ENCODE results near the gene PARL.

The PARL gene

DNA sequence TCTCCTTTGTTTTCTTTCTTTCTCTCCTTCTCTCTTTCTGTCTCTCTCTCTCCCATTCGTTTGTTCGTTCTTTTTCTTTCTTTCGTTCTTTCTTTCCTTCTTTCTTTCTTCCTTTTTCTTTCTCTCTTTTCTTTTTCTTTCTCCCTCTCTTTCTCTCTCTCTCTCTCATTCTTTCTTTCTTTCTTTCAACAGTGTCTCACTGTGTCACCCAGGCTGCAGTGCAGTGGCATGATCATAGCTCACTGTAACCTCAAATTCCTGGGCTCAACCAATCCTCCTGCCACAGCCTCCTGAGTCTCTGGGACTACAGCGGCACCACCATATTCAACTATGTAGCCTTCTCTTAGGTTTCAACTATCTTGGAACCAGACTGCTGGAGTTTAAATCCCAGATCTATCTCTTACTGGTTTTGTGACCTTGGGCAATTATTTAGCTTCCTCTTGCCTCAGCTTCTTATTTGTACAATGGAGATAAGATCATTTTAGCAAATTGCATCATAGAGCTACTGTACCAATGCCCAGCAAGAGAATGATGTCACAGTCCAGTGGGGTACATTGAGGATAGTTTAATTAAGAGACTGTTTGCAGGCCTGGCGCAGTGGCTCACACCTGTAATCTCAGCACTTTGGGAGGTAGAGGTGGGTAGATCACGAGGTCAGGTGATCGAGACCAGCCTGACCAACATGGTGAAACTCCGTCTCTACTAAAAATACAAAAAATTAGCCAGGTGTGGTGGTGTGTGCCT lies 27.3 kb upstream of the PARL start:
- H3K27ac Mint-ChIP-seq: no peak overlapping the region
- no peaks in the 10 kb centered on the region for H3K36me3 Mint-ChIP-seq
- H3K27me3 Mint-ChIP-seq: no peaks in the 10 kb centered on the region

DNA sequence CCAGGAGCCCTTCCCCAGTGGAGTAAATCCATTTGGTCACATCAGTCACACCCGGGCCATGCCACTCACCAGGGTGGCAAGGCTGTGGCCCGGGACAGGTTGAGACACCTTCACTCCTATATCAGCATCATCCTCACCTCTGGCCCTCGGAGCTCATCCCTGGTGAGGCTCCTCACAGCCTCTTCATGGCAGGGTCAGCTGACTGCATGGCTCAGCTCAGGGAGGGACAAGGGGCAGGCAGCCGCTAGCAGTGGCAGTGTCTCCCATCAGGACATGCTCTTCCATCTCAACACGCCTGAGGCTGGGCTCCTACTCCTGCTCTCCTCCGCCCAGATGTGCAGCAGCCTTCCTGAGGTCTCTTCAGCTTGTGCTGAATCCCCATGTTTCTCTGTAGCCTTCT lies 26.4 kb upstream of the PARL start:
- Mint-ChIP-seq H3K9me3 (ENCODE audit: low read depth) (no peaks in the 10 kb centered on the region), H3K27me3 (no peaks in the 10 kb centered on the region), H3K4me1 (ENCODE audit: low read depth) (no peaks in the 10 kb centered on the region), H3K36me3 (no peaks in the 10 kb centered on the region), H3K4me3 (no peak overlapping the region), H3K27ac (no peak overlapping the region)

More for the DNA sequence above, 27.3 kb upstream of the PARL start:
- Mint-ChIP-seq H3K9me3 (ENCODE audit: low read depth) (no peaks in the 10 kb centered on the region), H3K4me3 (no peak overlapping the region), H3K4me1 (ENCODE audit: low read depth) (no peaks in the 10 kb centered on the region)

DNA sequence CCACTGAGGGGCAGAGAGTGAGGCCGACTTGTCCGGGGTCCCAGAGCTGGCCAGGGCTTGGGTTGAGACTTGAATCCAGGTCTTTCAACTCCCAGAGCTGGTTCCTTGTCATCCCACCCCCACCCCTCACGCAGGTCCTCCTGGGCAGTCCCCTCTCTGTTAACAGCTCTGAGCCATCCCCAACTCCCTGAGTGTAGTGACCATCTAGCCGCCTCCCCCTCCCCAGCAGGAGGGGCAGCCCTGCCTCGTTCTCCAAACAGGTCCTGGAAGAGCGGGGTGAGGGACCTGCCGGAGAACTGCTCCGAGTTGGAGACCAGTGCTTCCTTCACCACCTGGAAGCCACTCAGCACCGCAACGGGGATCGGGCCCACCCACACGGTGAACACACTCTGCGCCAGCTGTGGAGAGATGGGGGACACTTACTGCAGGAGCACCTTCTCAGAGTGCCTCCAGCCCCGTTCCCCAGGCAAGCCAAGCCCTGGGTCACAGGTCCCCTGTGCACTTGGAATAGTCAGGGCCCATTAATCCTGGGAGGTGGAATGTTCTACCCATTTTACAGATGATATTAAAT lies 24.4 kb upstream of the PARL start:
- Mint-ChIP-seq H3K4me1 (ENCODE audit: low read depth) (no peaks in the 10 kb centered on the region), H3K27ac (no peak overlapping the region), H3K36me3 (no peaks in the 10 kb centered on the region), H3K27me3 (no peaks in the 10 kb centered on the region), H3K9me3 (ENCODE audit: low read depth) (no peaks in the 10 kb centered on the region), H3K4me3 (no peak overlapping the region)

DNA sequence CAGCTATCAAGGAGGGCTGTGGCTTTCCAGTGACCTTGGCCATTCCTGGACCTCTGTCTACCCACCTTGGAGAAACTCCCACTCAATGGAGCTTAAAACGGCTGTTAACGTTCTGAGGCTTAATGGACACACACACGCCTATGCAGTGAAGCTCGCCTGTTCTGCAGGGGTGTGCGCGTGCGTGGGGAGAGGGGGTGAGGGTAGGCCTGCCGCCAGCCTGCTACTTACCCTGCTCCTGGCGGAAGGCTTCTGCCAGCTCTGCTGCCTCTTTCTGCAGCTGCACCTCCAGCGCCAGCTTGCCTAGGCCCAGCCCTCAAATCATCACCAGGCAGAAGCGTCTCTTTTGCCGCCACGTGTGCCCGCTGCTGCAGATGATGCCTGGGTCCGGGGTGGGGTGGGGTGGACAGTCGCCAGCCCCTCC lies 23.2 kb upstream of the PARL start:
- Mint-ChIP-seq H3K27ac (no peak overlapping the region), H3K9me3 (ENCODE audit: low read depth) (no peaks in the 10 kb centered on the region), H3K4me1 (ENCODE audit: low read depth) (no peaks in the 10 kb centered on the region), H3K27me3 (no peaks in the 10 kb centered on the region), H3K4me3 (no peak overlapping the region), H3K36me3 (no peaks in the 10 kb centered on the region)

DNA sequence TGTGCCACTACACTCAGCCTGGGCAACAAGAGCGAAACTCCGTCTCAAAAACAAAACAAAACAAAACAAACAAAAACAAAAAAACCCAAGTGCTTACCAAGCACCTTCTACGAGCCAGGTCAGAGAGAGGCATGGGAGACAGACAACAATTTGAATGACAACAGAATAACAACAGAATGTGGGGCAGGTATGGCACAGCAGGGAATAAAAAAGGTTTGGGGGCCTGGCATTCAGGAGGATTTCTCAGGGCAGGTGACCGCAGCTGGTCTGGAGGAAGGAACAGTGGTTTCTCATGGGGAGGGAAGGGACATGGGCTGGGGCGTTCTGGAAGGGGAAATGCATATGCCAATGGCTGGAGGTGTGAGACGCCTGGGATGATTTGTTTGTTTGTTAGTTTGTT lies 22.5 kb upstream of the PARL start:
- Mint-ChIP-seq H3K4me3 (no peak overlapping the region), H3K4me1 (ENCODE audit: low read depth) (no peaks in the 10 kb centered on the region), H3K27me3 (no peaks in the 10 kb centered on the region), H3K9me3 (ENCODE audit: low read depth) (no peaks in the 10 kb centered on the region), H3K27ac (no peak overlapping the region), H3K36me3 (no peaks in the 10 kb centered on the region)

DNA sequence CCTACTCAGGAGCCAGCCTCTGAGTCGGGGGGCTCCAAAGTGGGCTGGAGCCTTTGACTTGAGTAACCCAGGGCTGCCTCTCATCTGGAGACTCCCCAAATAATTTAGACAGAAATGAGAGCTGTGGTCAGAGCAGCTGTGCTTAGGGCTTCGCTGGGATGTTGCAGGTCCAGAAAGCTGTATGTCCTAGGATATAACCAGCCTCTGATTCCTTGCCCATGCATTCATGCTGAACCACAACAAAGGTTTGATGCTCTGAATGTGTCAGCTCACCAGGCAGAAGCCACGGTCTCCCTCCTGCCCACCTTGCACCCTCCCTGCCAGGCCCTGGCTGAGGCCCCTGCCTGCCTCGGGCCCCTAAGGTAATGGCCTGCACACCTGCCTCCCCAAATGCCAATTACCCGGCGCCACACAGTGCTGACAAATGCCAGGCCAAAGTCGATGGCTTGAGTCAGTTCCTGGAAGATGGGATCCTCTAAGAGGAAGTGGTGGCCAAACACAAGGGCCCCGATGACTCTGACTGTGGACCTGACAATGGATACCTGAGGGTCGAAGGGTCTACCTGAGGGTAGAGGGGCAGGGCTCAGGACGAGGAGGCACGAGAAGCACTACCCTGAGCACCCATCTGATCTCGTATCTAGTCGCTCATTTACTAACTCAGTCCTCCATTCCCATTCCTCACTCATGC lies 21.7 kb upstream of the PARL start:
- Mint-ChIP-seq H3K36me3 (no peaks in the 10 kb centered on the region), H3K4me3 (no peak overlapping the region), H3K4me1 (ENCODE audit: low read depth) (no peaks in the 10 kb centered on the region), H3K9me3 (ENCODE audit: low read depth) (no peaks in the 10 kb centered on the region), H3K27me3 (peaks cover 3% of the 10 kb centered on the region), H3K27ac (no peak overlapping the region)

DNA sequence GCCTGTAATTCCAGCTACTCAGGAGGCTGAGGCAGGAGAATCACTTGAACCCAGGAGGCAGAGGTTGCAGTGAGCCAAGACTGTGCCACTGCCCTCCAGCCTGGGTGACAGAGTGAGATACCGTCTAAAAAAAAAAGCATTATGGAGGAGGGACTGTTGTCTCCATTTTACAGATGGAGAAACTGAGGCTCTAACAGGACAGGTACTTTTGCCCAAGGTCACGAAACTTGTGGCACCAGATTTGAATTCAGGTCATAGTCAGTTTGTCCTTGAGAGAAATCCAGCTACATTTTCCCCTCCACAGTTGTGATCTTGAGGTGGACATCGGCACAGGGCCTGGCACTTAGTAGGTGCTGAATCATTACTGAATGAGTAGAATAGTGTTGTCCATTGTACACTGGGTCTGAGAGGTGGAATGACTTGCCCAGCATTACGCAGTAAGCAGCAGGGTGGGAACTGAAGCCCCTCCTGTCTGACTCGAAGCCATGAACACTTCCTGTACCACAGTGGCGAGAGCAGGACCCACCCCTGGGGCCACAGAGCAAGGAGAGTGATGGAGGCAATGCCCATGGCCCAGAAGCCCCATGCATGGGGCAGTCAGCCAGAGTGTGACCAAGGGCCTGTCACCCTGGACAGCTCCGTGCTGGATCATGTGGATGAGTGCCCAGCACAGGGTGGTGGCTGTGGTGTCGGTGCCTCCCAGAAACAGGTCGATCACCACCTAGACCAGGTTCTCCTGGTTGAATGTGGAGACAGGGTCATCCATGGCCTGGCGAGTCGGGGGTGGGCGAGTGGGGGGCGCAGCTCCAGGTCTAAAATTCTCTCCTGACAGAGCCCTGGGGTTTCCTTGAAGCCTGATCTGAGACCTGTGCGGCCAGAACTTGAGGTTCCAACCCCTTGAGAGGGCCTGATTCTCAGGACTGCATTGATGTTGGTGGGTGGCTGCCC lies 20.4 kb upstream of the PARL start:
- H3K27me3 Mint-ChIP-seq: peaks cover 6% of the 10 kb centered on the region
- H3K4me1 Mint-ChIP-seq (ENCODE audit: low read depth): no peaks in the 10 kb centered on the region
- H3K9me3 Mint-ChIP-seq (ENCODE audit: low read depth): no peaks in the 10 kb centered on the region
- no peaks in the 10 kb centered on the region for H3K36me3 Mint-ChIP-seq
- no peak overlapping the region for H3K4me3 Mint-ChIP-seq
- no peak overlapping the region for H3K27ac Mint-ChIP-seq

DNA sequence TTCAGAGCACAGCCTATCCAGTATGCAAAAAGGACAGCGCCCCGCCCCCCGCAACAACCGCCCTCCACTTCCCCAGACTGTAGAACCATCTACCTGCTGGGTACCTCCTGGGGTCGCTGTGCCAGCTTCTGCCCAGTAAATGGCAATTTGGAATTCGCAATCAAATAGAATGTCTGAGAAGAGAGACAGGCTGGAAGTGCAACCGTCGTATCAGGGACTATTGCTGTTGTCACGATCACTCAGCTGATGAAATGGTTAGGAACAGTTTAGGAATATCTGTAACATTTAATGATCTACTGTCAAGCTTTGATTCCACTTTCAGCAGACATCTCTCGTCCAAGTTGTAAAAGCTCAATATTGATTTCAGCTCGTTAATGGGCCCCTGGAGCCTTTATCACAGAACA lies 13.3 kb upstream of the PARL start:
- Mint-ChIP-seq H3K9me3 (ENCODE audit: low read depth) (no peaks in the 10 kb centered on the region), H3K27ac (no peak overlapping the region)

DNA sequence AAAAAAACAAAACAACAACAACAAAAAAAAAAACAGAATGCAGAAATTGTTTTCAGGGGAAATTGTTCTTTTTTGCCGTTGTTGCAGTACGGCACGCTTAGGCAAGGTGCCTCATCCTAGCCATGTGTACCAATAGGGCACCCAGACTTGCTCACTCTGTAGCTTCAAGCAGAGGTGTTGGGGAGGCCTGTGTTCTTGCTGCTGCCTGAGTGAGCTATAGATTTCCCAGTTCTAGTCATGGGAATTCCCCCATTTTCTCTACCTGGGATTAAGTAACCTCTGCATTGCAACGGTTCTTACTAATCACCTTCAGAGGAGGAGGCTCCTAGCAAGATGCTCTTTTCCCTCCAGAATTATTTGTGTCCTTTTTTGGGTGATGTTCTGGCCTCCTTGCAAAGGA lies 12.9 kb upstream of the PARL start:
- no peak overlapping the region for H3K4me3 Mint-ChIP-seq
- no peaks in the 10 kb centered on the region for H3K9me3 Mint-ChIP-seq (ENCODE audit: low read depth)
- peaks cover 9% of the 10 kb centered on the region for H3K27me3 Mint-ChIP-seq
- no peak overlapping the region for H3K27ac Mint-ChIP-seq
- H3K36me3 Mint-ChIP-seq: no peaks in the 10 kb centered on the region
- peaks cover 3% of the 10 kb centered on the region for H3K4me1 Mint-ChIP-seq (ENCODE audit: low read depth)

More for the DNA sequence above, 13.3 kb upstream of the PARL start:
- no peaks in the 10 kb centered on the region for H3K36me3 Mint-ChIP-seq
- peaks cover 3% of the 10 kb centered on the region for H3K4me1 Mint-ChIP-seq (ENCODE audit: low read depth)
- H3K27me3 Mint-ChIP-seq: peaks cover 9% of the 10 kb centered on the region
- no peak overlapping the region for H3K4me3 Mint-ChIP-seq

DNA sequence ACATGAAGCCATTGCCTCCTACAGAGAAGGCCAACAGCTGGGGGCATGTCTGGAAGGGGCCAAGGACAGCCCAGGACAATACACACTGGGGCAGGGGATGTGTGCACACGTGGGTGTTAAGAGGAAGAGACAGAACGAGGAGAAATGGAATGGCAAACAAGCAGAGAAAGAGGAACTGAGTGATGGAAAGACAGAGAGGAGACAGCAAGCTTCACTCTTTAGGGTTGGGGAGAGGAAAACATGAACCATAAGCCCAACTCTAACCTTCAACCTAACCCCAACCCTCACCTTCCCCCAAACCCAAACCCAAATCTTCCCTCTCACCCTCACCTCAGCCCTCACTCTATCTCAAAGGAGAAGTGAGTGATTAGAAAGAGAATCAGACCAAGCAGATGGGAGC lies 11.9 kb upstream of the PARL start:
- Mint-ChIP-seq H3K4me1 (ENCODE audit: low read depth) (peaks cover 3% of the 10 kb centered on the region), H3K4me3 (no peak overlapping the region), H3K9me3 (ENCODE audit: low read depth) (no peaks in the 10 kb centered on the region), H3K36me3 (no peaks in the 10 kb centered on the region), H3K27me3 (peaks cover 8% of the 10 kb centered on the region), H3K27ac (no peak overlapping the region)

DNA sequence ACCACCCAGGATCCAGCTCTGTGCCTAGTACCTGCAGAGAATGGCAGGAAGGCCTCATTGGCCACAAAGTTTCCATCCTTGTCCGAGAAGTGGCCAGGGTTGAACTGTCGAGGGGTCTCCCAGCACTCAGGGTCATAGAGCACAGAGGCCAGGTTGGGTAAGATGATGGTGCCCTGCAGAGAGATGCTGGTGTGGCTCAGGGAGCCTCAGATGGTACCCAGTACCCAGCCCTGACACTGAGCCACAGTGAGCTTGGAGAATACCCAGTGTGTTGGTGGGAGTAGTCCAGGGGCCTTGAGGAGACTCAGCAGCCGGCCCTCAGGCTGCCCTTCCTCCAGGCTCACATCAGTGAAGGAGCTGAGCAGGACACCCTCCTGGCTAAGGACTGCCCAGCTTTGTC lies 11.5 kb upstream of the PARL start:
- Mint-ChIP-seq H3K36me3 (no peaks in the 10 kb centered on the region), H3K4me3 (no peak overlapping the region), H3K9me3 (ENCODE audit: low read depth) (no peaks in the 10 kb centered on the region), H3K27ac (no peak overlapping the region), H3K27me3 (peaks cover 5% of the 10 kb centered on the region), H3K4me1 (ENCODE audit: low read depth) (peaks cover 3% of the 10 kb centered on the region)

DNA sequence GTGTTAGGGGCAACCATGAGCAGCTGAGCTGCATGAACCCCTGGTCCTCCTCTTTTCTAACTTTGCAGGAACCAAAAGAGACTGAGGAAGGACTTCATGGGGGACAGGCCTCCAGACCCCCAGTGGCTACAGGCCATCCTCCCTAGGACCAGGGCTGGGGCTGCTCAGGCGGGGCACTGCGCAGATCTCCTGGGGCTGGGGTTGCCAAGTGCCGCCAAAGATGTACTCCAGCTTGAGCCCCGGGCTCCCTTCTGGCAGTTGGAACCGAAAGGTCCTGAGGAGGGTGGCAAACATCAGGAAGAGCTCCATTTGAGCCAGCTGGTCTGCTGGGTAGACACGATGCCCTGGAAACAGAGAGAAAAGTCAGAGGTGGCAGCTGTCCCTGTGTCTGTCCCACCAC lies 11.1 kb upstream of the PARL start:
- Mint-ChIP-seq H3K36me3 (no peaks in the 10 kb centered on the region), H3K9me3 (ENCODE audit: low read depth) (no peaks in the 10 kb centered on the region), H3K27ac (no peak overlapping the region), H3K27me3 (peaks cover 5% of the 10 kb centered on the region), H3K4me1 (ENCODE audit: low read depth) (peaks cover 3% of the 10 kb centered on the region), H3K4me3 (no peak overlapping the region)

DNA sequence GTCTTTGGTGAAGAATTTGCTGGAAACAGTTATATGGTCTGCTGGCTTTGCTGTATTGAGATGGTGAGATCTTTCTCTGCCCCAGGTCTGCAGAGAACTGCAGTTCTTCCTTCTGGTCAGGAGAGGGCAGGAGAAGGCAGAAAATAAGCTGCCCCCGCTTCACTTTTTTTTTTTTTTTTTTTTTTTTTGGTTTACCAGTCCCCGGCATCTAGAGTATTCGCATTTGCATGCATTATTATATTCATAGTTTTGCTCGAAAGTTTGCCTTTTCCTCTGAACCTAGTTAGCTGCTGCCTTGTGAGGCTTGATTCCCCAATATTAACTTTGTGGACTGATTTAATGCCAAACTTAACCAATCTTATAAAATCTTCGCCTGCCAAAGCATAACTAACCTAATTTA lies 10.6 kb upstream of the PARL start:
- H3K4me3 Mint-ChIP-seq: no peak overlapping the region
- H3K36me3 Mint-ChIP-seq: no peaks in the 10 kb centered on the region
- peaks cover 4% of the 10 kb centered on the region for H3K27me3 Mint-ChIP-seq
- peaks cover 3% of the 10 kb centered on the region for H3K4me1 Mint-ChIP-seq (ENCODE audit: low read depth)
- no peak overlapping the region for H3K27ac Mint-ChIP-seq
- H3K9me3 Mint-ChIP-seq (ENCODE audit: low read depth): no peaks in the 10 kb centered on the region

DNA sequence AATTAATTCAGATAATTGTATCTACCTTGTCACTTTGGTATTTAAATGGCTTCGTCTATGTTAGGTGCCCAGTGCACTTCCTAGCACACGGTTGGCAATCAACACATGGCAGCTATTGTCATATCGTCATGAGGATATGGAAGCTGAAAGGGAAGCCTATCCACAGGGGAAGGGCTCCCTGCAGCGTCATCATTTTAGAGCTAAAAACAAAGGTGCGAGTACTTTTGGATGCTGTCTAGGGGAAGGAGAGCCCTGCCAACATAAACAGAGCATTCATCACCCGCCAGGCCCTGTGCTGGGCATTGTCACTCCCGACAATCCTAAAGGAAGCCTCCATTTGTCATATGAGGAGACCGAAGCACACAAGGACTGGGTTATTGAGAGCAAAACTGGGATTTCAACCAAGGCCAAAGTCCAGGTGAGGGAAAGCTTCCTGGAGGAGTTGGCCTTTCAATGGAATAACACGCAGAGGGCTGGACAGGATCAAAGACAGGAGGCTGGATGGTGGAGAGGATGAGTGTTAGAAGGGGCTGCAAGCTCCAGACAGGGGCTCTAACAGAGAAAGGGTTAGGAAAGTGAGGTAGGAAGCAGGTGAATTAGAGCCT lies 8.0 kb upstream of the PARL start:
- peaks cover 3% of the 10 kb centered on the region for H3K4me1 Mint-ChIP-seq (ENCODE audit: low read depth)
- H3K36me3 Mint-ChIP-seq: no peaks in the 10 kb centered on the region
- no peaks in the 10 kb centered on the region for H3K9me3 Mint-ChIP-seq (ENCODE audit: low read depth)
- peaks cover 3% of the 10 kb centered on the region for H3K27me3 Mint-ChIP-seq
- H3K4me3 Mint-ChIP-seq: no peak overlapping the region
- H3K27ac Mint-ChIP-seq: no peak overlapping the region
